IPS-18c (cell line): ENCODE results near the gene AUTS2.

Experiments used
- H3K4me3 ChIP-seq: 2 replicates; pipeline ENCODE4 v1.7.0; 2013; ENCODE audit warnings: low read depth, mild to moderate bottlenecking, low read length, moderate library complexity; ENCODE audit not compliant: insufficient read depth
- H3K9me3 ChIP-seq: one replicate; pipeline ENCODE4 v1.6.1; 2013; ENCODE audit warnings: mild to moderate bottlenecking, low read length, moderate library complexity; ENCODE audit not compliant: control insufficient read depth, insufficient read depth

AUTS2 gene

DNA sequence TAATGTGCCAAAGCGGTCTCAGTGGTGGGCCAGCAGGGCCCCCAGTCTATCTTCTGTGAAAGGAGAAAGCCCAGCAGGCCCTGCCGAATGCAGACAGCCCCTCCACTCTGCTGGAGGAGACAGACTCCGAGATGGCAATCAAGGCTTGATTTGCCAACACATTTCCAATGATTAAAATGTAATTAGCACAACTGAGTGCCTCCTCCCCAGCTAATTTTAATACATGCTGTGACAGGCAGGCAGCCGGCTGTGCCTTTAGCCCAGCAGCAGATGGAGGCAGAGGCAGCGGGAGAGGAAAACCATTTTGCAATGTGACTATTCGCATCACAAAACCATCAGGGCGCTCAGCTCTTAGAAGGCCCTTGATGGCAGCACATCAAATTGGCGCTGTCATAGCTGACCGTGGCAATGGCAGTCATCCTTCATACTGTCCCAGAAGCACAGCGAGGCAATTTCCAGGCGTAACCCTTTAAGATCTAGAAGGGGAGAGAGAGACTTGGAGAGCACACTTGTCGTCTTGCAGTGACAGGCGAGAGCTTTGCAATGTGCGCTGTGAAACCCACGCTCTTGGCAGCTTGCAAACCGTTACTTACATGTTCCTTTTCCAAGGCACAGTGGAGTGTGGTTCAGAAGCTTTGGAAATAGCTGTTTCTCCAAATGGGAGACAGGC lies 818.8 kb downstream of the AUTS2 start:
- Histone ChIP-seq H3K4me3 (no peak overlapping the region), H3K9me3 (no peaks in the 10 kb centered on the region)

DNA sequence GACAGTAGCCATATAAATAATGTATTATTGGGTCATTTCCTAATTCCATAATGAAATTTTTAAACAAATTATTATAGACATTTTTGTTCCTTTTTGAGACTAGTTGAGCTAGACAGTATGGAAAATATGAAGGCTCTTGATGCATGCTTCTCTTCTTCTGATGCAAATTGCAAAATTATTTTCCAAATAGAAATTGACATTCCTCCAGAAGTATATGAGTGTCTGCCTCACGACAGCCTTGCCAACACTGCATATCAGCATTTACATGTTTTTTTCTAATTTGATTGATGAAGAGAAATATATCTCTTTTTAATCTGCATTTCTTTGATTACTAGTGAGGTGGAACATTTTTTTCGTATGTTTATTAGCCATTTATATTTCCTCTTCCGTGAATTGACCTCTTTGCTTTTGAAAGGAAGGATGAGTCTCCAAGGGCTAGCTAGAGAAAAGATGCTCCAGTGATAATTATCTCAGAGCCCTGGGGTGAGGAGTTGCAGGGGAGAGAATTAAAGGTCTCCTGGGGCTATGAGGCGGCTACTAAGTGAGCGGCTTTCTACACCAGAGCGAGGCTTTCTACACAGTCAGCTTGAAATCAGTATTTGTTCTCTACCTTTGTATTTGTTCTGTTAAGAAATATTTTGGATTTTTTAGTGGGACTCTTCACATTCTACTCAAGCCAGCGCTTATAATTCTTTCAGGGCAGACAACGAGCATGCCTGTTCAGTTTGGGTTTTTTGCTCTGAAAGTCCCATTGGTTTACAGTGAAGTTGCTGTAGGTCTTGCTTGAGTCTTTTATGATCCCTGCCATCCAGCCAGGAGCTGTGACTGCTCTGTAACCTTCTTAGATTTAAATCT lies 821.5 kb downstream of the AUTS2 start:
- no peak overlapping the region for H3K4me3 ChIP-seq
- H3K9me3 ChIP-seq, result no peaks in the 10 kb centered on the region

DNA sequence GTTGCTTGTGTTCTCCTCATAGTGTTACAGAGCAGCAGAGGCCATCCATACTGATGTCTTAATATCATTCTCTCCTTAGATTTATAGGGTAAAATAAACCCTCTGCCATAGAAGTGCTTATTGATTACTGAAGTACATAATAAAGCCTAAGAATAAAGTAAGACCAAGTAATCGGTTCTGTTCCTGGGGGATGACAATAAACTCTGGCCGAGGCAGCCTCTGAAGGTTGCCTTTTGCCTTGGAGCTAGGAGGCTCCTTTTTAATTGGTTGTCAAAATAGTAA lies 822.0 kb downstream of the AUTS2 start:
- Histone ChIP-seq H3K9me3 (no peaks in the 10 kb centered on the region), H3K4me3 (no peak overlapping the region)

DNA sequence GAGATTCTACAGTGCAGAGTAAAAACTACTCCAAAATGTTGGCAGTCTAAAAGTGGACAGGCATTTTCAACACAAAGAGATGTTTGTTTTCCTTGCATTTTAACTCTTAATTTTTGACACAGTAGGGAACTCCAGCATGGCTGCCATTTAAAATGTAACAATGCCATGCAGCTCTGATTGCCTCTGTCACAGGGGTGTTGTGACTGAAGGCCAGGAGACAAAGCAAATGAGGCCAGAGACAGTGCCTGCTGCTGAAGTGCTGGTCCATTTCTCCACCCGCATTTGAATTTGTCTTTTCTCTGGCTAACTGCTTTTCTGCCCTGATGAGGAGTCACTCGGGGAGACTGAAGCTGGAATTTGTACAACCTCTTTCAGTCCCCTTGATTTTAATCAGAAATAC lies 823.0 kb downstream of the AUTS2 start:
- H3K4me3 ChIP-seq, result no peak overlapping the region
- no peaks in the 10 kb centered on the region for H3K9me3 ChIP-seq

DNA sequence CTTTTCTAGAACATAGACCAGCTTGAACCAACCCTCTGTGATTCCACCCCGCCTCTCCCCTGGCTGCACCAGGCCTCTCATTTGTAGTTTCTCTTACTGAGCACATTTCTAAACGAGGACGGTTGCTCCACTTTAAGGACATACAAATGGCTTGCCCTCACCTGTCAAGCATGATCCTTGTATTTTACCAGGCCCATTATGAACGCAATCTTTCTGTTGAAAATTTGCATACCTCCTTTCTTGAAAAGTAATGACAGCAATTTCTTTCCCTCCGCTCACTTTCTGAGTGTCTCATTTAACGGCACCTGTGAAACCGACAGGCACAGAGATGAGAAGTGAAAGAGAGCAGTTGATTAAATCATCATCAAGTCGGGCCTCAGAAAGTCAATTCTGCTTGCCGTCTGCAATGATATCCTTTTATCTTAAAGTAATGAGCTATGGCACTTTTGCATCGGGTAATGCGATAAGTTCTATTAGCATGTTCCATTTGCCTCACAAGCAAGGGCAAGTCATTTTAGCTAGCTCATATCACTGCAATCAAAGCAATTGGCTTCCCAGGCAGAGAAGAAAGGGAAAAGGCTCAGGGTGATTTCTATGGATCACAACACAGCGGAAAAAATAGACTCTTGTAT lies 828.1 kb downstream of the AUTS2 start:
- H3K4me3 ChIP-seq, result no peak overlapping the region
- no peaks in the 10 kb centered on the region for H3K9me3 ChIP-seq

DNA sequence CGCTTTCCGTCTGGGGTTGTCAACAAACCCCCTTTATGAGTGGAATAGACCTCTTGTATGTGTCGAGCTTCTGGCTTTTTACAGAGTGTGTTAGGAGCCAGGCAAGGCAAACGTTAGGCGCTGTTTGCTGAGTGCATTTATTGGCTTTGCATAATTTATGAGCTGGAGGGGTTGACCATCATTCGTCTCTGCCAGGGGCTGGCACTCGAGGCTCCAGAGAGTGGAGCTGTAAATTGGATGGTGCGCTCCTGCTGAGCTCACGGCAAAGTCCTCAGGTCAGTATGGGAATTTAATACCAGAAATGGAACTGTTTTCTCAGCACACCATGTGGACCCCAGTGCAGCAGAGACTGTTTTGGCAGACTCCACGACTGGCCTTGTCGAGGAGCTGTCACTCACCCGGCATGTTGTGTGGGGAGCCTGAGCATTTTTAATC lies 834.3 kb downstream of the AUTS2 start:
- Histone ChIP-seq H3K9me3 (no peaks in the 10 kb centered on the region), H3K4me3 (no peak overlapping the region)

DNA sequence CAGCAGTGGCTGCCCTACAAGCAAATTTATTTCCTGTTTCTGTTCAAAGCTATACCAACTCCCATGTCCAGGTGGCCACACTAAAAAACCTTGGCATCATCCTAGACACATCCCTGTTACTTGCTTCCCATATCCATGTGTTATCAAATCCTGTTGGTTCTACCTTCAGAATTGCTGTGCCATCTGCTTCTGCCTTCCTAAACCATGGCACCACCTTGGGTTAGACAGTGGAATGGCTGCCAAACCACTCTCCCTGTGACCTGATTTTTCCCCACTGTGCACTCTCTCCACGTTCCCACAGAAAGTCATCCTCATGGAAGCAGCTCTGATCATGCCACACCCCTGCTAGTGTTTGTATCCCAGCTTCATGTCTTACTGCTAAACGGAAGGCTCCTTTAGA lies 836.1 kb downstream of the AUTS2 start:
- no peak overlapping the region for H3K4me3 ChIP-seq
- no peaks in the 10 kb centered on the region for H3K9me3 ChIP-seq

DNA sequence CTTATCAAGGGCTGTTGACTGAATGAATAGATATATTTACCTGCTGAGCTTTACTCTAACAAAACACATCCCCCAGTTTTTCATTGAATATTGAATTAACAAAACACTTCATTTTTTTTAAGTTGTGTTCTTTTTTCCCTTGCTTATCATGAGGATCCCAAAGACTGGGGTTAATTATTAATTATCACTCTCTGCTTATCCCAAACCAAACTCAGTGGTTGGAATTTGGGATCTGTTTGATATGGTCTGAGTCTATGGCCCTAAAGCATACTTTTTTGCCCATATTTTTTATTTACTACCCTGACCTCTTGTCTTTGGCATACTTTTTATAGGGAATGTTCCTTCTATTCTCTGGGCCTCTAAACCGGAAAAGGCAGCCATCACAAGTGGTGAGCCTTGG lies 836.5 kb downstream of the AUTS2 start:
- no peaks in the 10 kb centered on the region for H3K9me3 ChIP-seq
- H3K4me3 ChIP-seq, result no peak overlapping the region

DNA sequence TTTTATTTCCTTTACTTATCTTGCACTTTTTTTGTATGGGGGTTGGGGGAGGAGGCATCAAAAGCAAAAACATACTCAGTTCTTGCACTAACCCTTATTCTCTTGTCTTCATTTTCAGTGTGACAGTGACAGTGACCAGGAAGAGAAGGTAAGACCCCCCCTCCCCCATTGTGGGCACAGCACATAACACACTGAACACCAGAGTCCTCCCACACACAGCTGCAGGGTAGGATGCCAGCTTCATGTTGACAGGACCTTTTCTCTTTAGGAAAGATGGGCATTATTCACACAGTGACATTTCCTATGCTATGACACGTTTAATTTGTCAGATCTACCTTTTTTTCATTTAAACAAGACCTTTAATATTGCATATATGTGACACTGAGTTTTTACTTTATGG lies 837.4 kb downstream of the AUTS2 start:
- Histone ChIP-seq H3K9me3 (no peaks in the 10 kb centered on the region), H3K4me3 (no peak overlapping the region)

DNA sequence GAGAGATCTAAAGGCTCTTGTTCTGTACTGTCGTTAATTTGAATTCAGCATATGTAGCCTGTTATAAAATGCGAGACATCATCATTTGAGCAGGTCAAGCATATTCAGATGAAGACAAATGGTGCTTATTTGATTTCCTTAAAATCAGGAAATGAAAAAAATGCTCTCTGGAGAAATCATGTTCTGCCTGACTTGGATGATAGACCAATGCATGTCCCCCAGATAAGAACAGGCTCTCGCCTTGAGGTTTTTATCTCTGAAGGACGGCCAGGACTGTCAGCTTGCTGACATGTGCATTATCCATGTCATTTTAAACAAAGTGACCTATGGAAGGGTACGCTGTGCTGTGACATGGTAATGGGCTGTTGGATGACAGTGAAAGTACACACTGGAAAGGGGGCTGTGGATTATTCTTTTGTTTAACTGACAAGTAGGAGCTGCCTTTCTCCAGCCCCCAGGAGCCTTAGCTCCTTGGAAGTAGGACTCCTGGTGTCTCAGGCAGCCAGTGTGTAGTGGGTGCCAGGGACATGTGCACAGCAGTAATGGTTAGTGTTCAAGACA lies 838.6 kb downstream of the AUTS2 start:
- Histone ChIP-seq H3K9me3 (no peaks in the 10 kb centered on the region), H3K4me3 (no peak overlapping the region)

DNA sequence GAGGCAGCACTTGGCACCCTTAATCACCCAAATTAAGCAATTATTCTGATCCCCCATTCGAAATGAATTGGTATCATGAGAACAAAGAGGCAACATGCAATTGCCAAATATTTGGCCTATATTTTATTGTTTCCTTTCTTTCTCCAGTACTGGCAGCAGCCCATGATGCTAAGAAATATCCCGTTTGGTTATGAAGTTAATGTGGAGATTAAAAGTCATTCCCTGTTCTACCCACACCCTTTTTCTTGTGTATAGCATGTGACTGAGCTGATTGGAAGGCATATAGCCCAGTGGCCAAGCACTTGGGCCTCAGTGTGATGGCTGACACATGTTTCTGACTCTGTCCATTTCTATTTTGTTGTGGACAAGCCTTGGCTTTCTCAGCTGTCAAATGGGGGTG lies 841.4 kb downstream of the AUTS2 start:
- no peak overlapping the region for H3K4me3 ChIP-seq
- no peaks in the 10 kb centered on the region for H3K9me3 ChIP-seq

DNA sequence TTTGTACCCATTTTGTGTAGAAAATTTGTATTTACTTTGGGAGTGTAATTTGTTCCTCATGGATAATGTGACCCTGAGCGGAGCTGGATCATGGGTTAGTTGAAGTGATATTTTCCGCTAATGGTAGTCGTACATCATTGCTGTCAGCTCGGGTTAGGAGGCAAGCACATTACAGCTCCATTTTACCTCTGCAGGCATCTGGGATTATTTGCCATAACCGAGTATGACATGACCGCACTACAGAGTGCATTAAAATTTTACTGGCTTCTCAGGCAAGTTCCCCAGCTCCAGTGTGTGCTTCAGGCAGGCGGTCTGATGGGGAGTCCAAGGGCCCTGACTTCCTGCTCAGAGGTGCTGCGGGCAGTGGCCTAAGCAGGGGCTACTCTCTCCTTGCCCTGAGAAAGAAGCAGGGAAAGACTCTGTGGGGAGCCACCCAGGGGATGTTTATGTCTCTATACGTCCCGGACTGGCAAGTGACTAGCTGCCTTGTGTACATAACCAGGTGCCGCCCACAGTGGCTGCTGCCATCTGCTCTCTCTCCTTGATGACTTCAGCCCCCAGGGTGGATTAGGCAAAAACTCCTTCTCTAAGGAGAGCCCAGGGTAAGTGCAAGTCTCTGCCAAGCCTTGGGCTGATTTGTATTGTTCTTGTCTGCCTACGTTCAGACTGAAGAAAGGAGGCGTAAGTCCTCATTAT lies 848.3 kb downstream of the AUTS2 start:
- Histone ChIP-seq H3K4me3 (no peak overlapping the region), H3K9me3 (no peaks in the 10 kb centered on the region)

DNA sequence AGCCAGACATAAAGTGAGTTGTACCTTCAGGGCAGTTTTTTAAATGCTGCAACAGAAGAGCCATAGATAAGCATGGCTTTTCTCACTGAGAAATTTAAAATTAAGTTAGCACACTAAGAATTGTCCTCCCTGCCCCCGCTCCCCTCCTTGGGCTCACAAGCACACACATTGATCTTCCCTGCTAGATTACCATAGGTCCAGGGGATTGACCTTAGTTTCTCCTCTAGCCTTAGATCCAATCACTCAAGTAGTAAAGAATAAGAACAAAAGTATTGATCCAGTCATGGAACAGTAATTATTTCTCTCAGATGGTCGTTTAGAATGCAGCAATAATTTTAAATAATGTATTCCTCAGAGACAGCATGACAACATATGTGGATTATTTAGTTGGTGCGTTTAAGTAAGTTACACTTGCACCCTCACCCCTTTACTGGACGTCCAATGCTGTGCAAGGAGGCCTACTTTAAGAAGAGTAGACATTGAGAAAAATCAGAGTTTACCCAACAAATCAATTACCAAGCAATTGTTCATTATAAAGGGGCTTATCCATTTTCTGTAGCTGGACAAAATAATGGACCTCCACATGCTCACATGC lies 850.1 kb downstream of the AUTS2 start:
- no peak overlapping the region for H3K4me3 ChIP-seq

DNA sequence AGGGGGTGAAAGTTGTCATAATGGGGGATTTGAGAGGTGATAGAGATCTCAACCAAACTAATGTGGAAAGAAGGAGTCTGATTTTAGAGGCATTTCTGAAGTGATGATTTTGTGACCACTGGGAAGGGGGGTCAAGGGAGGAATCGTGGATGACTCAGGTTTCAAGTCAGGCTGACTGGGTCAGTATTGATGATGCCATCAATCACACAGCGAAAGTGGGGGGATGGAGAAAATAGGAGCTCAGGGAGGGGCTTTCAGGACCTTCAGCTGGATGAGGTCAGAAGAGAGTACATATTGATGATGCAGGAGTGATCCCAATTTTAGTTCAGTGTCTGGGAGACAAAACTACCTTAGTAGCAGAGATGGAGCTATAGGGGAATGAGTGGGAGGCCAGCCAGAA lies 852.5 kb downstream of the AUTS2 start:
- H3K9me3 ChIP-seq, result no peaks in the 10 kb centered on the region
- no peak overlapping the region for H3K4me3 ChIP-seq

More for the DNA sequence above, 850.1 kb downstream of the AUTS2 start:
- no peaks in the 10 kb centered on the region for H3K9me3 ChIP-seq

DNA sequence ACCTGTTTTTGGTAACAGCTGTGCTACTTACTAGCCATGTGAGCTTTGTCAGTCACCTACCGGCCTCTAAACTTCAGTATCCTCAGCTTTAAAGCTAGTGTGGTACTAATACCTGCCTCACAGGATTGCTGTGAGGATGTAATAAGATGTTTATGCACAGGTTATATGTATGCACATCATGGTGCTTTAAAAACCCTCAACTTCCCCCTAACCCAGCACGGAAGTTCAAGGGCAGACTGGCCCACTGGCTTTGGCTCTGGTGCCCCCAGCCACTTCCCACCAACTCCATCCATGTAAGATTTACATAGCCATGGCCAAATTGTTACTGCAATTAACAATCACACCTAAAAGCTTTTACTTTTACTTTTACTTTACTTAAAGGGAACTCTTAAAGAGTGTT lies 857.6 kb downstream of the AUTS2 start:
- no peak overlapping the region for H3K4me3 ChIP-seq
- H3K9me3 ChIP-seq, result no peaks in the 10 kb centered on the region

DNA sequence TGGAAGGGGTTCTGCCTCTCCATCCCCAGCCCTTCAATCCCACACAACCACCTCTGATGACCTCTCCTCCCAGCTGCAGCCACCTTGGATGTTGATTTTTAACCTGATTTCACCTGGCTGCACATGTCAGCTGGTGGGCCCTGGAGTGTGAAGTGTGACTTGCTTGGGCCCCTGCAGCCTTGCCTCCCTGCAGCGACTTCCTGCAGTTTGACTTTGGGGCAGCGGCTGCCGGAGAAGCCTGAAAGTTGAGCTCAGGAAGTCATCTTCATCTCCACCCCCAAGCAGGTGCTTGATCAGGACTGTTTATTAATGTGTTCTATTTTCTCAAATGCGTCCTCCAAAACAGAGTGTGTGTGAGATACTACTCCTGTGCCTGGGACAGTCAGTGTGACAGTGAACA lies 858.4 kb downstream of the AUTS2 start:
- no peak overlapping the region for H3K4me3 ChIP-seq
- H3K9me3 ChIP-seq, result no peaks in the 10 kb centered on the region

DNA sequence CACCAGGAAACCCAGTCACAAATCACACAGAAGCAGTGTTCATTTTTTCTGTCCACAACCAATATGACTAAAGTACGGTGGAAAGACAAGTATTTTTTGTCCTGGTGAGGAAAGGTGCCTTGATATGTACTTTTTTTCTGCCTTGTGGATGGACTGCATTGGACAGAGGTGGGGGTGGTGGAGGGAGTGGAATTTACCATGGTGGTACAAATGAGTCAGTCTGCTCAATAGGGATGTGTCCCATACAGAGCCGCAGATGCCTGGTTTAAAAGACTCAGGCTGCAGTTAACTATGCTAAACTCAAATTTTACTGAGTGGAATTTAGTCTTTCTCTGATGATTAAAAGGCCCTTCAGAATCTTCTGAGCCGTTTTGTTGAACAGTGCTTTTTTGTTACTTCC lies 859.2 kb downstream of the AUTS2 start:
- no peak overlapping the region for H3K4me3 ChIP-seq
- no peaks in the 10 kb centered on the region for H3K9me3 ChIP-seq
